ENCODE measurements around the gene MCTP2.

- TF ChIP-seq POLR2A (IDR thresholded peaks at IDR 0.05): no peak
- TF ChIP-seq, protein P1, sequence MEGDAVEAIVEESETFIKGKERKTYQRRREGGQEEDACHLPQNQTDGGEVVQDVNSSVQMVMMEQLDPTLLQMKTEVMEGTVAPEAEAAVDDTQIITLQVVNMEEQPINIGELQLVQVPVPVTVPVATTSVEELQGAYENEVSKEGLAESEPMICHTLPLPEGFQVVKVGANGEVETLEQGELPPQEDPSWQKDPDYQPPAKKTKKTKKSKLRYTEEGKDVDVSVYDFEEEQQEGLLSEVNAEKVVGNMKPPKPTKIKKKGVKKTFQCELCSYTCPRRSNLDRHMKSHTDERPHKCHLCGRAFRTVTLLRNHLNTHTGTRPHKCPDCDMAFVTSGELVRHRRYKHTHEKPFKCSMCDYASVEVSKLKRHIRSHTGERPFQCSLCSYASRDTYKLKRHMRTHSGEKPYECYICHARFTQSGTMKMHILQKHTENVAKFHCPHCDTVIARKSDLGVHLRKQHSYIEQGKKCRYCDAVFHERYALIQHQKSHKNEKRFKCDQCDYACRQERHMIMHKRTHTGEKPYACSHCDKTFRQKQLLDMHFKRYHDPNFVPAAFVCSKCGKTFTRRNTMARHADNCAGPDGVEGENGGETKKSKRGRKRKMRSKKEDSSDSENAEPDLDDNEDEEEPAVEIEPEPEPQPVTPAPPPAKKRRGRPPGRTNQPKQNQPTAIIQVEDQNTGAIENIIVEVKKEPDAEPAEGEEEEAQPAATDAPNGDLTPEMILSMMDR (IDR thresholded peaks at IDR 0.05): no peak
These were observed 211.8 kb downstream of the MCTP2 start for GRCh38 chr15:94443186-94443585.
